ENCODE data around the gene TWSG1.
A peak's percentile ranks its signal among the peaks of the same experiment; 100 is the strongest.

TWSG1 gene

DNA sequence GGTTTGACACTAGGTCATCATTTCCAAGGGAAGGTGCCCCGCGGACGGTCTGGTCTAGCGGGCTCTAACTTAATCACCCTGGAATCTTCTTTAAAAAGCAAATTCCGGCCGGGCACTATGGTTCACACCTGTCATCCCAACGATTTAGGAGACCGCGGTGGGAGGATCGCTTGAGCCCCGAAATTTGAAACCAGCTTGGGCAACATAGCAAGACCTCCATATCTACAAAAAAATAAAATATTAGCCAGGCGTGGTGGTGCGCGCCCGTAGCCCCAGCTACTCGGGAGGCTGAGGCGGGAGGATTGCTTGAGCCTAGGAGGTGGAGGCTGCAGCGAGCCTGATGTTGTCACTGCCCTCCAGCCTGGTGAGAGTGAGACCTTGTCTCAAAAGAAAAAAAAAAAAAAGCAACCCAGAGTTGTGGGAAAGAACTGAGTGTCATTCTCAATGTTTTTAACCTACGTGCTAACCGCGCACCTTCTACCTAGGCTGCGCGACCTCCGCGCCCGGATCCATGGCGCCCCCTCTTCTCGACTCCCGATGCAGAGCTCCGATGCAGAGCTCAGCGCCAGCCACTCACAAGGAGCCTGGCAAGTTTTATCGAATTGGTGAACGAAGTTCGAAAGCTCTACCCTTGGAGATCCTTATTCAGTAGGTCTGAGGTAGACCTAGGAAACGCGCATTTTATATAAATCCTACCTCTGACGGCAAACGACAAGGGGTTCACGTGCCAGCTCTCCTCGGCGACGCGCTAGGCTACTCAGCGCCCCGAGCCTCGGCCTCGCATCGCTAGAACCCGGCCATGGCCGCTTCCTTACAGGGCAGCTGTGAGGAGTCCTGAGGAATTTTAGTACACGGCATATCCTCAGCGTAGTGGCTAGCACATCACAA is 888 bp upstream of the TWSG1 start:
- H3K27ac ChIP-seq, result peak overlapping the region; percentile 43
- H3K4me2 ChIP-seq (ENCODE audit: low read length), result peak overlapping the region; percentile 81
- H3K79me2 ChIP-seq, result no peaks in the 10 kb centered on the region
- peaks cover 7% of the 10 kb centered on the region for H3K4me1 ChIP-seq
- H2AFZ ChIP-seq, result peak overlapping the region; percentile 94
- peak overlapping the region; percentile 66 for H3K4me3 ChIP-seq (ENCODE audit: low read depth, low read length)
- H3K9me3 ChIP-seq (ENCODE audit: control insufficient read depth, low read length), result no peaks in the 10 kb centered on the region
- H3K27me3 ChIP-seq (ENCODE audit: control insufficient read depth, insufficient read depth, low read length), result no peaks in the 10 kb centered on the region
- H3K9ac ChIP-seq, result no peak overlapping the region
- no peaks in the 10 kb centered on the region for H3K36me3 ChIP-seq (ENCODE audit: control insufficient read depth, insufficient read depth, low read length)
- TF ChIP-seq, protein P1, sequence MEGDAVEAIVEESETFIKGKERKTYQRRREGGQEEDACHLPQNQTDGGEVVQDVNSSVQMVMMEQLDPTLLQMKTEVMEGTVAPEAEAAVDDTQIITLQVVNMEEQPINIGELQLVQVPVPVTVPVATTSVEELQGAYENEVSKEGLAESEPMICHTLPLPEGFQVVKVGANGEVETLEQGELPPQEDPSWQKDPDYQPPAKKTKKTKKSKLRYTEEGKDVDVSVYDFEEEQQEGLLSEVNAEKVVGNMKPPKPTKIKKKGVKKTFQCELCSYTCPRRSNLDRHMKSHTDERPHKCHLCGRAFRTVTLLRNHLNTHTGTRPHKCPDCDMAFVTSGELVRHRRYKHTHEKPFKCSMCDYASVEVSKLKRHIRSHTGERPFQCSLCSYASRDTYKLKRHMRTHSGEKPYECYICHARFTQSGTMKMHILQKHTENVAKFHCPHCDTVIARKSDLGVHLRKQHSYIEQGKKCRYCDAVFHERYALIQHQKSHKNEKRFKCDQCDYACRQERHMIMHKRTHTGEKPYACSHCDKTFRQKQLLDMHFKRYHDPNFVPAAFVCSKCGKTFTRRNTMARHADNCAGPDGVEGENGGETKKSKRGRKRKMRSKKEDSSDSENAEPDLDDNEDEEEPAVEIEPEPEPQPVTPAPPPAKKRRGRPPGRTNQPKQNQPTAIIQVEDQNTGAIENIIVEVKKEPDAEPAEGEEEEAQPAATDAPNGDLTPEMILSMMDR (IDR thresholded peaks at IDR 0.05), result no peak

DNA sequence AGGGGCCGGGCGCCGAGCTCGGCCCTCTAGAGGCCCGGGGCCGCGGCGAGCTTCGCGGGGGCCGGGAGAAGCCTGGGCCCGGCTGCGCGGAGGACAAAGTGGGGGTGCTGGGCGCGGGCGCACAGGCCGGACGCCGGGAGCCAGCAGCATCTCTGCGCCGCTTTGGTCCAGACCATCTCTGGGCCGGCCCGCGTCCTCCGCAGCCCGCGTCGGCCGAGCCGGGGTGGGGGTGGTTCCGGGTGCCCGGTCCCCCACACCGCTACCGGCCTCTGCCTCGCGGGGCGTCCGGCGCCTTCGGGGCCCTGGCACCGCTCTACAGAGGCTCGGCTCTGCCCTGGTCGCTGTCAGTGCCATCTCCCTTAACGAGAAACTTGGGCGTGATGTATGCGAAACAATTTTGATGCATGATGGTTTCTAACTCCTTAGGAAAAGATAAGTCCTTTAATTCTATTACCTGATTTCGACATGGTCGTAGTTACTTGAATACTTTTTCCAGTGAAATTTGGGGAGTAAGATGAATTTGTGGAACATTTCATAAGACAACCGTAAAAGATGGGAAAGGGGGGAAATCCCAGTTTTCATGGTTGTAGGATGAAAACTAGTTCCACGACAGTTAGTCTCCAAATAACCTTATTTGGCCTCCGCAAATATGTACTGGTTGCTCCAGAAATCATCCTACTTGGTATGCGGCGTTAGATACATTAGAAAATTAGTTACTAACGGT is 562 bp downstream of the TWSG1 start:
- Histone ChIP-seq H2AFZ (peak overlapping the region; percentile 96), H3K27ac (peak overlapping the region; percentile 11), H3K4me1 (peaks cover 7% of the 10 kb centered on the region), H3K27me3 (ENCODE audit: control insufficient read depth, insufficient read depth, low read length) (no peaks in the 10 kb centered on the region), H3K79me2 (no peaks in the 10 kb centered on the region), H3K9me3 (ENCODE audit: control insufficient read depth, low read length) (no peaks in the 10 kb centered on the region), H3K4me3 (ENCODE audit: low read depth, low read length) (peak overlapping the region; percentile 73), H3K4me2 (ENCODE audit: low read length) (peak overlapping the region; percentile 84), H3K36me3 (ENCODE audit: control insufficient read depth, insufficient read depth, low read length) (no peaks in the 10 kb centered on the region), H3K9ac (peak overlapping the region; percentile 63)
- TF ChIP-seq, protein P1 (IDR thresholded peaks at IDR 0.05), result no peak

DNA sequence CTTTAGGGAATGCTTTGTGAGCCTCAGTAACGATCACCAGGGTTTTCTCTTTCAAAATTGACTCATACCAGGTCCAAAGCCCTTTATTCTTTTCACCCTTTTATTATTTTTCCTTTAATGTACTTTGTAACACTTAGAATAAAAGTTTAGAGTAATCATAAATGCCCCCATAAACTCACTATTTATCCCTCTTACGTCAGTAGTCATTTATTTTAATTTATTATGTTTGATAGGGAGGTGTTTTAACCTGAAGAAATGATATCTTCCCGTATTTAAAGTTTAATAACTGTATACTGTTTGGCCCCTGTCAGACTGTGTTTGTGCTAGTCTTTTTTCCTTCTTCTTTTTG is 1.1 kb downstream of the TWSG1 start:
- no peak overlapping the region for H3K9ac ChIP-seq
- no peak overlapping the region for H3K27ac ChIP-seq
- peaks cover 7% of the 10 kb centered on the region for H3K4me1 ChIP-seq
- H3K4me2 ChIP-seq (ENCODE audit: low read length), result peak overlapping the region; percentile 84
- no peaks in the 10 kb centered on the region for H3K27me3 ChIP-seq (ENCODE audit: control insufficient read depth, insufficient read depth, low read length)
- H2AFZ ChIP-seq, result no peak overlapping the region
- no peaks in the 10 kb centered on the region for H3K36me3 ChIP-seq (ENCODE audit: control insufficient read depth, insufficient read depth, low read length)
- H3K4me3 ChIP-seq (ENCODE audit: low read depth, low read length), result no peak overlapping the region
- H3K9me3 ChIP-seq (ENCODE audit: control insufficient read depth, low read length), result no peaks in the 10 kb centered on the region
- no peaks in the 10 kb centered on the region for H3K79me2 ChIP-seq
- TF ChIP-seq, protein P1 (IDR thresholded peaks at IDR 0.05), result no peak

DNA sequence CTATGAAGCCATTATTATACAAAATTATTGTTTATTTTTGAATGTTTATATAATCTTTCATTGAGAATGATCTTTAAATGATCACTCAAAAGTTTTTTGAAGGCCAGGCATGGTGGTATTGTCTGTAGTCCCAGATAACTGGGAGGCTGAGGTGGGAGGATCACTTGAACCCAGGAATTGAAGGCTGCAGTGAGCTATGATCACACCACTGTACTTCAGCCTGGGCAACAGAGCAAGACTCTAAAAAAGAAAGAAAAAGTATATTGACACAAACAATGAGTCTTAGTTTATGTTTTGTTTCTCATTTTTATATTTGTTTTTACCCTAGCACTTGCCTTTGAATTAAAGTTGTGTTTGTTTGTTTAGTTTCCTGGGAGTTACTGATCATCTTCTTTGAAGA is 2.3 kb downstream of the TWSG1 start:
- no peaks in the 10 kb centered on the region for H3K9me3 ChIP-seq (ENCODE audit: control insufficient read depth, low read length)
- no peaks in the 10 kb centered on the region for H3K27me3 ChIP-seq (ENCODE audit: control insufficient read depth, insufficient read depth, low read length)
- no peaks in the 10 kb centered on the region for H3K36me3 ChIP-seq (ENCODE audit: control insufficient read depth, insufficient read depth, low read length)
- H3K27ac ChIP-seq, result no peak overlapping the region
- peaks cover 7% of the 10 kb centered on the region for H3K4me1 ChIP-seq
- H3K9ac ChIP-seq, result no peak overlapping the region
- no peak overlapping the region for H3K4me3 ChIP-seq (ENCODE audit: low read depth, low read length)
- TF ChIP-seq, protein P1 (IDR thresholded peaks at IDR 0.05), result no peak
- no peak overlapping the region for H2AFZ ChIP-seq
- no peak overlapping the region for H3K4me2 ChIP-seq (ENCODE audit: low read length)
- no peaks in the 10 kb centered on the region for H3K79me2 ChIP-seq
